Coronary artery (tissue), 2 donors: ENCODE data around the gene FLNC.

ENCODE experiments used
- DNase-seq: peaks from one replicate; pipeline ENCODE4 v3.0.0-alpha.2; 2017; ENCODE audit warnings: low spot score
- H3K27ac ChIP-seq, 2 donors: fragments of 200-600 bp; sonication (generic); one replicate each; pipeline ENCODE4 v1.5.1; 2016 to 2019
- H3K4me3 ChIP-seq: fragments of 200-600 bp; sonication (generic); 2 replicates; pipeline ENCODE4 v1.5.1; 2016; ENCODE audit warnings: mild to moderate bottlenecking, moderate library complexity
- TF ChIP-seq, protein P1 (sequence below): fragments of 200-600 bp; sonication (generic); IDR thresholded peaks from one replicate; pipeline ENCODE4 v1.5.1; 2019; ENCODE audit warnings: antibody characterized with exemption

The FLNC gene

DNA sequence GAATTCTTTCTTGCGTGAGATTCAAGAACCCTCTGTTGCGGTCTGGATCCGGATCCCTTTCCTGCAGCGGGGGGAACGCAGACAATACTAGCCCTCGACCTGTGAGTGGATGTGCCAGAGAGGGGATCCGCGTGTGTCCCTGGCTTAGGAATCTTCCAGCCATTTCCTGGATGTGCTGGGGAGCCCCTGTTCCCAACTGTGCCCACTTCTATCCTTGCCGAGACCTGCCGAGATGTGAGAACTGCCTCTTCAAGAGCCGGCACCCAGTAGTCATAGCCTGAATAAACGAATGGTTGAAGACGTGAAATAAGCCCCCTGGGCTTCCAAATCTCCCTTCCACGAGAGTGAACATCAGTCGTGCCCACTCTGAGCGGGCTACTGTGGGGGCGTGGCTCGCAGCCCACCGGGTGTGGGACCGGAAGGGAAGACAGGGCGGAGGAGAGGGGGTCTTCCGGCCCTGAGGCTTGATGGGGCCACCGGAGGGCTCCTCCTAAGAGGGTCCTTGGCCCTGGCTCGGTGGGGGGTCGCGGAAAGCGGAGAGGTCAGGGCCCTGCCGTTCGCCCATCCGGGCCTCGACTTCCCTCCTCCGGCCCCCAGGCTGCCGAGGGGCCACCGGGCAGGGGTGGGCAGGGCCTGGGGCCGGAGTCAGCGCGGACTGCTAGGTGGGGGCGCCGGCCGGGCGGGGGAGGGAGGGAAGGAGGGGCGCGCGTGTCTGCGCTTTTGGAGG, 39.7 kb upstream of the FLNC start:
- Histone ChIP-seq H3K27ac (peak overlapping the region; percentile 58 to 62), H3K4me3 (peak overlapping the region; percentile 79)
- no peak for DNase-seq
- TF ChIP-seq, protein P1, sequence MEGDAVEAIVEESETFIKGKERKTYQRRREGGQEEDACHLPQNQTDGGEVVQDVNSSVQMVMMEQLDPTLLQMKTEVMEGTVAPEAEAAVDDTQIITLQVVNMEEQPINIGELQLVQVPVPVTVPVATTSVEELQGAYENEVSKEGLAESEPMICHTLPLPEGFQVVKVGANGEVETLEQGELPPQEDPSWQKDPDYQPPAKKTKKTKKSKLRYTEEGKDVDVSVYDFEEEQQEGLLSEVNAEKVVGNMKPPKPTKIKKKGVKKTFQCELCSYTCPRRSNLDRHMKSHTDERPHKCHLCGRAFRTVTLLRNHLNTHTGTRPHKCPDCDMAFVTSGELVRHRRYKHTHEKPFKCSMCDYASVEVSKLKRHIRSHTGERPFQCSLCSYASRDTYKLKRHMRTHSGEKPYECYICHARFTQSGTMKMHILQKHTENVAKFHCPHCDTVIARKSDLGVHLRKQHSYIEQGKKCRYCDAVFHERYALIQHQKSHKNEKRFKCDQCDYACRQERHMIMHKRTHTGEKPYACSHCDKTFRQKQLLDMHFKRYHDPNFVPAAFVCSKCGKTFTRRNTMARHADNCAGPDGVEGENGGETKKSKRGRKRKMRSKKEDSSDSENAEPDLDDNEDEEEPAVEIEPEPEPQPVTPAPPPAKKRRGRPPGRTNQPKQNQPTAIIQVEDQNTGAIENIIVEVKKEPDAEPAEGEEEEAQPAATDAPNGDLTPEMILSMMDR = no peak

DNA sequence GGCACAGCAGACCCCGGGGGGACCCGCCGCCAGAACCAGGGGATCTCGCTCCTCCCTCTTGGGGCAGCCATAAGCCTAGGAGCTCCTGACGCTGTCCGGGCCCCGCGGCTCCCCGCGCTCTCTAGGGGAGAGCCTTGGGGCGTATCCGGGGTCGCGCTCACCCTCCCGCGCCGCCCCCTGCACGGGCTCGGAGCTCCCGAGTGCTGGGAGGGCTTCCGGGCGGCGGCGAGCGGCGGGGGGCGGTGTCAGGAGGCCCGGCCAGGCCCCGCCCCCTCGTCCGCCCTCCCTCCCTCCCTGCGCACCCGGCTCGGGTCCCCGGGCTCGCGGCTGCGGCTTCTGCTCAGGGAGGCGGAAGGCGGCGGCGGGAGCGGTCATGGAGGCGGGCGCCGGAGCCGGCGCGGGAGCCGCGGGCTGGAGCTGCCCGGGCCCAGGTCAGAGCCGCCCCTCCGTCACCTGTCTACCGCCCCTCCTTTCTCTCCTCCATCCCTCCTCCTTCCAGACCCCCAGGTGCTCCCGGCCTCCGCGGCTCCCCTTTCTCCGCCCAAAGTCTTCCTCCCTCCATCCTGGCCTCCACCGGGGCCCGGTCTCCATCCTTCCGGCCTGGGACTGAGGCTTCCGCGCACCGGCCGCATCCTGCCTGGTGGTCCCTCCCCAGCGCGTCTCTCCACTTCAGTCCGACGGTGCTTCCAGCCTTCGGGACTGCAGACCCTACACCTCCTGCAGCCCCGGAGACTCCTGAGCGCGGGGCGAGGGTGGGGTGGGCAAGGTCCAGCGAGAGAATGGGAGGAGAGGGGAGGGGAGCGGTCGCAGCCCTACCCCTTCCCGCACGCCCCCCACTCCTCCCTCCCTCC, 38.9 kb upstream of the FLNC start, which contains the start of gene CCDC136:
Gene CCDC136, plus strand, starts transcription at position 848 of the 851 bp plus-strand sequence. CDS start 444 bp downstream, outside the sequence.
- peak within 1 kb of the TSS; percentile 79 for H3K4me3 ChIP-seq
- H3K27ac ChIP-seq = peak within 1 kb of the TSS; percentile 58 to 62
- TF ChIP-seq, protein P1 = no peak
- no peak for DNase-seq

DNA sequence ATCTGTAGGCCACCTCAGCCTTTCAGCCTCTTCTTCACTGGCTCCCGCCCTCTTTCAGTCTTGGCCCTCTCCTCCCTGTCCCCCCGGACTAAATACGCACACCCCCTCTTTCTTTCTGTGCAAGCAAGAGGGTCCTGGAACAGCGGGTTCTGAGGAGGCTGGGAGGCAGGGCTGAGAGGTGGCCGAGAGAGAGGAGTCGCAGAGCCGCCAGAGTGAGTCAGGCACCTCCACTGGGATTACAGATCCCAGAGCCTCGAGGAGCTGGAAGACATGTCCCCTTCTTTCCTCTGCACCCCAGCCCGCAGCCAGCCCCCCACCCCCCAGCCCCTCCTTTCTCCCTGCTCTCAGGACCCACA, 38.3 kb upstream of the FLNC start:
- no peak for DNase-seq
- Histone ChIP-seq H3K27ac (peak overlapping the region in 1 of 2 donors; percentile 62), H3K4me3 (peak overlapping the region; percentile 79)
- TF ChIP-seq, protein P1 = no peak

DNA sequence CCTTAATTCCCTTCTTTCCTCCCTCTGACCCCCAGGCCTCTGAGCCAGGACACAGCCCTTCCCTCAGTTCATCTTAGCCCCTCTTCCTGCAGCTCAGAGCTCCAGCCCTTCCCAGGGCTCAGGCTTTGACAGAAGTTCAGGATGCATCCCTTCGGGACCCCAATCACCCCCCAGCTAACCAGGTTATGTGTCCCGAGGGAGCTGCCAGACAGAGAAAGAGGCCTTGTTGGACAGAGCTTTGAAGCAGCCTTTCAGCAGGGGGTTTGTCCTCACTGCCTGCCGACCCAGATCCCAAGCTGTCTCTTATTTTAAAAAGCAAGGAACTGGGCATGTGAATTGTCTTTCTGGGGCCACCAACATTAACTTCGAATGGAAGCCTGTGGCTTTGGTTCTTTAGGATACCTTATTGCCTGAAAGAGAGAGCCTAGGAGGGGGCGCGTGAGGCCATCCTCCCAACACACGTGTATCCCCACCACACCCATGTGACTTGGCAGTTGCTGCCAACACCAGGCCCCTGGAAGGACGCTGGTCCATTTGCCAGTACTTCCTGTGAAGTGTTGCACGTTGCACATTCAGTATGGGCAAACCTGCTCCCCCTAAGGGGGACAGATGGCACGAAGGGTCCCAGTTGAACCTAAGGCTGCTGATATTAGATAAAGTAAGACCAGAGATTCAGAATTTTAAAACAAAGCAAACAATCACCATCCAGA, 37.6 kb upstream of the FLNC start:
- Histone ChIP-seq H3K27ac (no peak overlapping the region), H3K4me3 (no peak overlapping the region)
- TF ChIP-seq, protein P1 = no peak
- DNase-seq = no peak

DNA sequence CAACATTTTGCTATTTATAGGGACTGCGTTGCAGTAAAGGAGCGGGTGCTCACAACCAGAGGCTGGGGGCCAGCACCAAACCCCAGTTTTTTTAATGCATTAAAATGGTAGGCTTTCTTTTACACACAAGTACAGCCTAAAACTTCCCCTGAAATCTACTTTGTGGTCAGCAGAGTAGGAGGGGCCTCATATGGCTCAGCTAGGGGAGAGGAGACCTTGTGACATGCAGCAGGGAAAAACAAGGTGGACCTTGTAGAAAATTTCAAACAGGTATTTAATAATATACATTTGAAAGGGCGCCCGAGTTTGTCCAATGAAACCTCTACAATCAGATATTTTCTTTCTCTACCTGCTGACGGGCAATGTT, 37.0 kb upstream of the FLNC start:
- no peak for DNase-seq
- TF ChIP-seq, protein P1 = no peak
- Histone ChIP-seq H3K27ac (no peak overlapping the region), H3K4me3 (no peak overlapping the region)

DNA sequence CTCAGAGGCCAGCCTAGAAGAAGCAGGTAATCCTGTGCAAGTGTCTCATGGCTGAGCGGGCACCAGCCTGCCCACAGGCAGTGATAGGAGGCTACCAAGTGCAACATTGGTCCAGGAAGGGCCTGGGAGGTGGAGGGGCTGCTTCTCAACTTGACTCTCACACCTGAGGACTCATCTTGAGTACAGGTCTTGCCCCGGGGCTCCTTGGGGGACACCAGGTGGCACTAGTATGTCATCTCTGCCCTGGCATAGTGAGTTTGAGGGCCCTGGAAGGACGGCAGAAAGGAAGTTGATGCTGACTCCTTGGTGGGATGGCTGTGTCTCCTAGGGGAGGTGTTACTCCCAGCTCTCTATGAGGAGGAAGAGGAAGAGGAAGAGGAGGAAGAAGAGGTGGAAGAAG, 36.2 kb upstream of the FLNC start:
- no peak for DNase-seq
- TF ChIP-seq, protein P1 = no peak
- Histone ChIP-seq H3K27ac (no peak overlapping the region), H3K4me3 (no peak overlapping the region)
